HG03469 (cell line): ENCODE measurements around the gene TSPAN32.
"Not testable (repeated sequence)": the region's sequence is repeated elsewhere in the genome, so short reads cannot be mapped to it uniquely, and the experiment has no call there.

ENCODE experiments used
- ATAC-seq: cut with Tn5 transposase; IDR thresholded peaks from one replicate; pipeline ENCODE4 v1.9.1; 2021; ENCODE audit warnings: mild to moderate bottlenecking, moderate library complexity, moderate number of reproducible peaks; ENCODE audit not compliant: unreplicated experiment

Gene TSPAN32

GRCh38 chr11:2362414-2362813 is 60.6 kb downstream of the TSPAN32 start:
- no peak for ATAC-seq

DNA sequence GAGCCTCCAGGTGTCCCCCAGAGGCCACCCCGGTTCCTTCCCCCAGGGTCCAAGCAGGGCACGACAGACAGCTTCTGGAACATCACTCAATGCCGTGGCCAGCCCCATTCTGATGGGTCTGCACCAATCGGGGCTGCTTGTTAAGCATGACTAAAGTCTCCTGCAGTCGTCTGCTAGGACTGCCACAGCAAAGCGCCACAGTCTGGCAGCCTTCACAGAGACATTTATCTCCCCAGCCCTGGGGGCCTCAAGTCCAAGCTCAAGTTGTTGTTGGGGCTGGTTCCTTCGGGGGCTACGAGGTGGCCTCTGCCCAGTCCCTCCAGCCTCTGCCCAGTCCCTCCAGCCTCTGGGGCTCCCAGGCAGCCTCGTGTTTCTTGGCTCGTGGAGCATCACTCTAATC is 61.3 kb downstream of the TSPAN32 start:
- no peak for ATAC-seq

GRCh38 chr11:2363577-2364370 is 62.0 kb downstream of the TSPAN32 start:
- no peak for ATAC-seq

- ATAC-seq, result not testable (repeated sequence)
Measured at GRCh38 chr11:2364386-2364785, 62.6 kb downstream of the TSPAN32 start.

- no peak for ATAC-seq
Measured at GRCh38 chr11:2365571-2366210, 63.9 kb downstream of the TSPAN32 start.

GRCh38 chr11:2366276-2366675 is 64.5 kb downstream of the TSPAN32 start:
- no peak for ATAC-seq

DNA sequence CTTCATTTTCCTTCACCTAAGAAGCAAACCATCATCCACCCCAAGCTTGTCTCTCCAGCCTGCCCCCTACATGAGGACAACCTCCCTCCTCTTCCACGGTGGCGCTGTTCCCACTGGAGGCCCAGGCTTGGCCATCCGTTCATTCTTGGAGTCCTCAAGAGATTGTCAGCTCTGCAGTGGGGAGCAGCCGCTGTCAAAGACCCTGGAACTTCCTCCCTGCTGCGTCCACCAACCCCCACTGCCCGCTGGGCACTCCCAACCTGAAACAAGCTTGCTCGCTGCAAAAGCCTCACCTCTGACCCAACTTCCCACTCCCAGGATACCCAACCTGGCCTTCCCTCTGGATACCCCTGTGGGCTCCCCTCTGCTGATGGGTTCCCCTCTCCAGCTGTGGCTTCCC is 64.9 kb downstream of the TSPAN32 start:
- ATAC-seq, result no peak

GRCh38 chr11:2367266-2368160 is 65.7 kb downstream of the TSPAN32 start:
- no peak for ATAC-seq
